SKM-1 treated with dmso at 0.1 percent for 144 hours (cell line): ENCODE results near the gene MAPK11.

Source experiments
- DNase-seq: peaks from one replicate; lab custom pipeline; 2025; ENCODE audit not compliant: unreplicated experiment; lab: John Stamatoyannopoulos, UW

Gene MAPK11

DNA sequence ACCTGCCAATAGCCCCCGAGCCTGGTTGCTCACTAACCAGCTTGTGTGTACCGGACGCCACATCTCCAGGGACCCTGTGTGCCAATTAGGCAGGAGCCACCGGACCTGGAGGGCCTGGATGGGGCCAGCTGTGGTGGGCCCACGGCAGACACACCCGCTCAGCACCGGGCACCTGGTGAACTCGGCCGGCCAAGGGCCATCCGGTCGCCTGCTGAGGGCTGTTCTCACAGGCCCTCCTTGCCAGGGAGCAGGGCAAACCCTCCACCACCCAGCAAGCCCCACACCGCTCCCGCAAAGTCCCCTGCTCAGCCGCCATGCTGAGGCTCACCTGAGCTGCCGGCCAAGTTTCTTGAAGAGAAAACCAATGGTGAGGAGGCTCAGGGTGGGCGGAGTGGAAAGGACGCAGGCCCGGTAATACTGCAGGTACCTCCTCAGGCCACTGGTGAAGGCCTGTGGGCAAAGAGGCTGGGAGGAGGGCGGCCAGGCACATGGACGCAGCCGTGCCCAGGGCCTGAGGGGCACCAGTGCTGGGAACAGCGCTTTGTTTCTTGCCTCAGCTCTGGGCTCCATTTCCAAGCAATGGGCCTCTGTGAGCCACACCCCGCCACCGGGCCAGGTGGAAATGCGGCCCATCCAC lies 42.5 kb downstream of the MAPK11 start:
- DNase-seq = no peak

DNA sequence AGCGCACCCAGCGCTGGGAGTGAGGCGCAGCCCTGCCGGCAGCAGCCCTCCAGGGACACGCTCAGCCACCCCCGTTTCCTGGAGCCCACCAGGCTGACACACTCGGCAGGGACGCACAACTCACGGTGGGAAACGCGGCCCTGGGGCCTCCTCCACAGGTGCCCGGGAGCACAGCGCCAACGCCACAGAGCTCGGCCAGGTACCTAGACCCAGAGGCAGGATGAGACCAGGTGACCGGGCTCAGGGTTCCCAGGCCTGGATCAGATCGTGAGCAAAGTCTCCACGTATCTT lies 43.4 kb downstream of the MAPK11 start:
- DNase-seq = no peak

DNA sequence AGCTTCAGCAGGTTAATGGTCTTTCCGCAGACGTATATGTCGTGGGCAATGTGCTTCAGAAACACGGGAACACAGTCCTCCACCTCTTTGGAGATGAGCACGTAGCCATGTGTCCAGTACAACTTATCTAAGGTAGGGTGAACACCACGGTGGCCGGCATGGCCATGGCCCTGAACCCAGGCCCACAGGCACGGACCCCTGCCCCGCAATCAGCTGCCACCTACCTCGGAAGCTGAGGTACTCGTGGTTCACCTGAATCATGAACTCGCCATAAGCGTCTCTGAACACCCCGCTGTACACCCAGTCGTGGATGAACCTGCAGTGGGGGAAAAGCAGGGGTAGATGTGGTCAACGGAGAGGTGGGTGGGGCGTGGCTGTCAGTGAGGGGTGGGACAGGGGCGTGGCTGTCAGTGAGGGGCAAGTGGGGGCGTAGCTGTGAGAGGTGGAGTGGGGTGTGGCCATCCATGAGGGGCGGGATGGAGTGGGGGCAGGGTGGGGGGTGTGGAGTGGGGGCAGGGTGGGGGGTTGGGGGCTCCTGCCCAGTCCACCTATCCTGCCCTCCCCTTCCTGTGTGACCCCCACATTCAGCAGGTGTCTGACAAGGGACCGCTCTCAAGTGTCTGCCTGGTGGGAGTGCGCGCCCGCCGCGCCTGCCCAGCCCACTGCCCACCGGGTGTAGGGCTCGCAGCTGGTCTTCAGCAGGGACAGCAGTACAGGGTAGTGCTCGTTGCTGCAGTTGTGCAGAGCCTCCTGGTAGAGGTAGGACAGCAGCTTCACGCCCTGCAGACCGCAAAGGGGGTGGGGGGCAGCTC lies 43.9 kb downstream of the MAPK11 start:
- DNase-seq = no peak

DNA sequence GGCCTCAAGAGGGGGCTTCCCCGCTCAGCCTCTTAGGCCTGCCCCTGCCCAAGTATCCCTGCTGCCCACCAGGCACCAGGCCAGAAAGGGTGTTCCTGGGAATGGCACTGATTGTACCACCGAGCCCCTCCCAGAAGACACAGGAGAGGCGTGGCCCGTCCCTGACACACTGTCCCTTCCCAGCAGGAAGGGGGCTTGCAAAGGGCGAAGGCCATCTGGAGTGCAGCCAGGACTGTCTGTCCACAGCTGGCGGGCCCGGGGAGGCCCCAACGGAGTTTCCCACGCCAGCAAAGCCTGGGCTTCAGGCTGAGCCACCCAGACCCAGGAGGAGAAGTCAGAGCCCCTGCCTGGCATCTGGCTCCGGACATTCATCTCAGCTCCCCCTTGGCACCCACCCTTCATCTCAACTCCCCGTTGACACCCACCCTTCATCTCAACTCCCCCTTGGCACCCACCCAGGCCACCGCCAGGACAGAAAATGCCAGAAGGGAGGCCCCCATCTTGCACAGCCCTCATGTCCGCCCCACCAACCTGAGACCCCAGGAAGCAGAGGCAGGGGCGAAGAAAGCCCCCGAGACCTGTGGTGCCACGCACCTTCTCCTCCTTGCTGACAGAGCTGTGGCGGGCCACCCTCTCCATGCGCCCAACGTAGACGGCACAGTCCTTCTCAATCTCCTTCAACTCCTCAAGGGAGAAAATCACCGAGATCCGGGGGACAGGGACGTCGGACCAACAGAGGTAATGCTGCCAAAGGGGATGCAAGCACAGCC lies 44.8 kb downstream of the MAPK11 start:
- DNase-seq = no peak

DNA sequence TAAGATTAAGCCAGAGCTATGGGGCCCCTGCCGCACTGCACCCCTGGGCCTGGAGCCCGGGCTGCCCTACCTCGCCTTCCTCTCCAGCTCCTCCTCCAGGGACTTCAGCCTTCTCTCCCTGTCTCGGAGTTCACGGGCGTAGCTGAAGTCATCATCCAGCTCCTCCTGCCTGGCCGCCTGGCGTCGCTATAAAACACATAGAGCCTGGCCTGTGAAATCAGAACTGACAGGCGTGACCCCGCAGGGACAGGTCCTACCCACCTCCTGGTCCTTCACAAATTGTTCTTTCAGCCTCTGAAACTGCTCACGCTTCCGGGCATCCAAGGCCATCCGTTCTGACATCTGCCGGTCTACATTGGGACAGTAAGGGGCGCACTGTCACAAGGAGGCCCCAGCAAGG lies 46.1 kb downstream of the MAPK11 start:
- no peak for DNase-seq

DNA sequence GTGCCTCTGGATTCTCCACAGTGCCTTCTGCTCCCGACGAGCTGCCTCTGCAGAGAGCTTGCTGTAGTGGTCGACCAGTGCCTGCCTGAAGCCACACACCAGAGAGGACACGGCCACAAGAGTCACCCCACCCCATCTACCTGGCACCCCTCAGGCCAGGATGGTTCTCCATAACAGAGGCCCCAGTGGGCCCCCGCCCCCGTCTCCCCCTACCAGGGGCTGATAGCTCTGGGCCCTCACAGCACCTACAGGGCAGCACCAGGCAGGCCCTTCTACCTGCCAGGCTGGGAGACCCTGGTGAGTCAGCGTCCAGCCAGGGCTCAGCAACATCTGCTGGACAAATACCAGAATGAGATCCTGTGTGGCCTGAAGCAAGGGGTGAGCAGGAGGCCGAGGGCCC lies 47.7 kb downstream of the MAPK11 start:
- DNase-seq = no peak

DNA sequence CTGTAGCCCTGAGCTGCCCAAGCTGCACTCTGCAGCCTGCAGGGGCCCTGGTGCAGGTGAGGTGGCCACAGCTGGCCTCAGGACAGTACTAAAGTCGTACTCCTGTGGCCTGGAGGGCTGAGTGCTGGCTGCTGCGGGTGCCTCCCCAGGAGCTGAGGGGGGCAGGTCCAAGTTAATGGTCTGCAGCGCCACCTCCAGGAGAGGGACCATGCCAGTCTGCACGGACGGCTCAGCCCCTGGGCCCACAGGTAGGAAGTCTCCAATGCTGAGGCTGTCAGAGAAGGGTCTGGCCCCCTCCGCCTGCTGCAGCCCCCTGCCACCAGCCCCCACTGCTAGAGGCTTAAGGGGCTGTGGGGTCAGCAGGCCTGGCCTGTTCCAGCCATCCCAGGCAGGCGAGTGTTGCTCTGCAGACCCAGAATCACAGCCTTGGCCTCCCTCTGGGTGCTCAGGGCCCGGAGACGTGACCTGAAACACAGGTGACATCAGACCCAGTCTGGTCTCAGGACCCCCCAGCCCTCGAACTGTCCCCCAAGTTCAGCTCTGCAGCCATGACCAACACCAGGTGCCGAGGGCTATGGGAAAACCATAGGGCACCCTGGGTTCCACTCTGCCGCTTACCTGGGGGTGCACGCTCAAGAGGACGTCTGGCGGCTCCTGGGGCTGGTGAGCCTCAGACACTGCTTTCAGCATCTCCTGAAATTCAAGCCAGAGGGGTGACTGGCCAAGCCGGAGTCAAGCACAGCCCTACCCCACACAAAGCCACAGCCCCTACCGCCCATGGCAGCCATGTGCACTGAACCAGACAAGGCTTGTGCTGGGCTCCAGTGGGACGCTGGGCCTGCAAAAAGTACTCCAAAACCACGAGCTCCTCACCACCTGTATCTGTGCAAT lies 48.5 kb downstream of the MAPK11 start:
- no peak for DNase-seq

DNA sequence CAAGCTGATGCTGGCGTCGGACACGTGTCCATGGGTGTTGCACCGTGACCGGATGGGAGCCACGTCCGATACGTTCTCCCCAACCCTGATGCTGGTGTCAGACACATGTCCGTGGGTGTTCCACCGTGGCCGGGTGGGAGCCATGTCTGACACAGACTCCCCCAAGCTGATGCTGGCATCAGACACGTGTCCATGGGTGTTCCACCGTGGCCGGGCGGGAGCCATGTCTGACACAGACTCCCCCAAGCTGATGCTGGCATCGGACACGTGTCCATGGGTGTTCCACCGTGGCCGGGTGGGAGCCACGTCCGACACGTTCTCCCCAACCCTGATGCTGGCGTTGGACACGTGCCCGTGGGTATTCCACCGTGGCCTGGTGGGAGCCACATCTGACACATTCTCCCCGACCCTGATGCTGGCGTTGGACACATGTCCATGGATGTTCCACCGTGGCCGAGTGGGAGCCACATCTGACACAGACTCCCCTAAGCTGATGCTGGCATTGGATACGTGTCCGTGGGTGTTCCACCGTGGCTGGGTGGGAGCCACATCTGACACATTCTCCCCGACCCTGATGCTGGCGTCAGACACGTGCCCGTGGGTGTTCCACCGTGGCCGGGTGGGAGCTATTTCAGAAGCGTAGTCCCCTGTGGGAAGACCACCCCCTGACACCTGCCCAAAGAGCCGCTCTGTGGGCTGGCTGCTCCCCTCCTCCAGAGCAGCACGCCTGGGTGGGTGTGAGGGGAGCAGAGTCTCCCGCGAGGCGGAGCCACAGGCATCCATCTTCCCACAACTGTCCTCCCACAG lies 49.4 kb downstream of the MAPK11 start:
- no peak for DNase-seq

DNA sequence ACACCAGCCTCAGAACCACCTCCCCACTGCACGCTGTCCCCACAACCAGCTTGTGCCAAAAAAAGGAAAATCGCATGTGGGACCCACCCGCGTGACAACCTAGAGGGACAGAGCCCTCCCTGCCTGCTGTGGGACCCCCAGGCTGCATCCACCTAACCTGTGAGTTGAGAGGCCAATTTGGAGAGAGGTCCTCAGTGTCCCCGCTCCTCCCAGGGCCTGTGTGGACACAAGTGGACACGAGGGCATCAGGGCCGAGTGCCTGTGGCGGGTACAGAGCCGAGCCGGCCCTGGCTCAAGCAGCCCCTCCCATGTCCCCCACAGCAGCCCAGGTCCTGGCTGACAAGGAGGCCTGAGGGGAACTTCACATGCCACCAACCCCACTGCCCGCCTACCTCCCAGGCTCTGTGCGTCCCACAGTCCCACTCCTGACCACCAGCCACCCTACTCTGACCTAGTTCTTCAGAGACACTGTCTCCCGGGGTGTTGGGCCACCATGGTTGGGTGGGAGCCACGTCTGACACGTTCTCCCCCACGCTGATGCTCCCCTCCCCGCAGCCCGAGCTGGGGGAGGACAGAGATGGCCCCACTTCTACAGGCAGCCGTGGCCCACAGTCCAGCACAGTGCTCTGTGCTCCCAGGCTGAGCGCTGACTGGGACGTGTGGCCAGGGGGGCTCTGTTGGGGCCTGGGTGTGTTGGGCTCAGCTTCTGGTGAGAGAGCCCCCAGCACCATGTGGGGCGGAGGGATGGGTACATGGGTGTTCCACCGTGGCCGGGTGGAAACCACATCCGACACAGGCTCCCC lies 50.2 kb downstream of the MAPK11 start:
- no peak for DNase-seq

DNA sequence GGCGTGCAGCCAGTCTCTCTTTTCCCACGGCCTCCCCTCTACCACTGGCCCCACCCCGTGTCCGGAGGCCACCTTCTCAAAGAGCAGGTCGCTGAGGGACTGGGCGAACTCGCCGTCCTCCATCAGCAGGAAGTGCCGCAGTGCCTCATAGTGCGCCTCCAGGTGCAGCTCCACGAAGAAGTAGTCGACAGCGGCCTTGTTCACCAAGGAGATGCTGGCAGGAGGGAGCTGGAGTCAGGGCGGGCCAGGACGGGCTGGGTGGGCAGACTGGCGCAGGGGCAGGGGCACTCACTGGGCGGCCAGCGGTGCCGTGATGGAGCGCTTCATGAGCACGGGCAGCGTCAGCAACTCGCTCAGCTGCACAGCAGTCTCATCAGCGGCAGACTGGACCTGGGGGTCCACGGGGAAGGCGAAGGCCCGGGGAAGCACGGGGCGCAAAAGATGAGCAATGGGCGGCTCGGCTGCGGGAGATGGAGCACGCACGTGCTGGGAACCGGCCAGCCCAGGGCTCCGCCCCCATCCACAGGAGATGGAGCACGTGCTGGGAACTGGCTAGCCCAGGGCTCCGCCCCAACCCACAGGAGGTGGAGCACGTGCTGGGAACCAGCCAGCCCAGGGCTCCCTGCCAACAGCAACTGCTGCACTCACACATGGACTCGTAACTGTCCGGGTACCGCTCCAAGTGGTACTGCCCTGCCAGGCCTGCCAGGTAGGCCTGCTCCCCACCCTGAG lies 51.0 kb downstream of the MAPK11 start:
- DNase-seq = no peak

DNA sequence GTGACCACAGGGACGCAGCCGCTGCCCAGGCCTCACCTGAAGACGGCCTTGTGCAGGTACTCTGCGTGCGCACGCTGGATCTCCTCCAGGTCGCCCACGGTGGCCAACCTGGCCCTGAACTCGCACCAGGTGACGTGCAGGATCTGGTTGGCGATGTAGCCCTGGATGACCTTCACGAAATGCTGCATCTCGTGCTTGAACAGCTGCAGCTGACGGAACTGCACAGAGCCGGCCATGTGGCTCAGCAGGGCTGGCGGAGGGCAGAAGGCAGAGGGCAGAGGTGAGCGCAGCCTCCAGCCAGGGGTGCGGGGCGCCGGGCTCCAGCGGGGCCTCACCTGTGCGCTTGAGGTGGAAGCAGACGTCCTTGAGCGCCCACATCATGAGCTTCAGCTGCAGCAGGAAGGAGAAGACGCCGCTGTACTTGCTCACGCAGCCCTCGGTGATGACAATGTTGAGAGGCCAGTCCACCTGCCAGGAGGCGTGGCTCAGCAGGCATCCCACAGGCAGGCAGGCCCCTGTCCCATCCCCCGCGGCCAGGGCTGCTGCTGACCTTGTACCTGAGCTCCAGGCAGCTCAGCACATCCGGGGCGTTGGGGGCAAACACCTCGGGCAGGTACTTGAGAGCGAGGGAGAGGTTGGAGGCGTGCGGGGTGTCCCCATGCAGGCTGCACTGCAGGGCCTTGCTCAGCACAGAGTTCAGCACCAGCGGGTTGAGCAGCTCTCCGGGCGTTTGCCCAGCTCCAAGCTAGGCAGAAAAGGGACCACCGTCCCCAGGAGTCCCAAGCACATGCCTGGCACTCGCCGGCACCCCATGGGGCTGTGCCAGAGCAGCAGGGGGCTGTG lies 51.8 kb downstream of the MAPK11 start:
- no peak for DNase-seq

DNA sequence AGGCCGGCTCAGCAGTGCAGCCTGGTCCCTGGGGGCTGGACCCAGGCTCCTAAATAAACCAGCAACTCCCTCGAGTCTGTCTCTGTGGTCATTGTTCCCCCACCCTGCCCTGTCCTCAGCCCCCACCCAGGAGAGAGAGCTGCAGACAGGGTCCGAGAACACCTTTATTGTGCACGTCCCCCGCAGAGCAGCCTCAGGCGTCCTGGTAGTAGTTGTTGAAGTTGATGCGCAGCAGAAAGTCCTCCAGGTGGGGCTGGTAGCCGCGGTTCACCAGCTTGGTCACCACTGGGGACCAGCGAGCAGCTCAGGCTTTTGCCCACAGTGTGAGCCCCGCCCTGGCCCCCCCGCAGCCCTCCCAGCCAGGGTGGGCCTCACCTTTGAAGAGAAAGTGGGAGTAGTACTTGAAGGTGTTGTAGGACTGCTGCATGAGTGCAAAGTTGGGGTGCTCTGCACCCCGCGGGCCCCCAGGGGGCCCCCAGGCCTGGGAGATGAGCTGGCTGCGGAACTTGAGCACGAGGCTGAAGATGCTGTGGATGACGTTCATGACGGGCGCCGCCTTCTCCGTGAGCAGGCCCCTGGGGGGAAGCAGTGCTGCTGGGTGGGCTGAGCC lies 52.5 kb downstream of the MAPK11 start:
- DNase-seq = no peak

DNA sequence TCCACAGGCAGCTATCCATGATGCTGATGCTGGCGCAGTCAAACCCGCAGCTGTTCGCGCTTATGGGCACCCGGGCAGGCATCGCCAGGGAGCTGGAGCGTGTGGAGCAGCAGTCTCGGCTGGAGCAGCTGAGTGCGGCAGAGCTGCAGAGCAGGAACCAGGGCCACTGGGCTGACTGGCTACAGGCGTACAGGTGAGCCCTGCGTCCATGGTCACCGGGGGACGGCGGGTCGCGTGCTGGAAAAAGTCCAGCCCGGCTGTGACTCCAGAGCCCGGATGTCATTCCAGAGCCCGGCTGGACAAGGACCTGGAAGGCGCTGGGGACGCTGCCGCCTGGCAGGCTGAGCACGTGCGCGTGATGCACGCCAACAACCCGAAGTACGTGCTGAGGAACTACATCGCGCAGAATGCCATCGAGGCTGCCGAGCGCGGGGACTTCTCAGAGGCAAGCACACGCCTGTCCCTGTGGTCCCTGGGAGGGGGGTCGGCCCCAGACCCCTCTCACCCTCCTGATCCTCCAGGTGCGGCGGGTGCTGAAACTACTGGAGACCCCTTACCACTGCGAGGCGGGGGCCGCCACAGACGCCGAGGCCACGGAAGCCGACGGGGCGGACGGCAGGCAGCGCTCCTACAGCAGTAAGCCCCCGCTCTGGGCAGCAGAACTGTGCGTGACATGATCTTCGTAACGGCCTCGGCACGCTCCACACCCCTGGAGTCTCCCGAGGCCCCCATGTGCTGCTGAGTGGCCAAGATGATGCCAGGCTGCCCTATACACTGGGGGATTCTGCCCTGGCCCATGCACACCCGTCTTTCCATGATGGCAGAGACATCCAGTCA lies 53.3 kb downstream of the MAPK11 start:
- DNase-seq = no peak

DNA sequence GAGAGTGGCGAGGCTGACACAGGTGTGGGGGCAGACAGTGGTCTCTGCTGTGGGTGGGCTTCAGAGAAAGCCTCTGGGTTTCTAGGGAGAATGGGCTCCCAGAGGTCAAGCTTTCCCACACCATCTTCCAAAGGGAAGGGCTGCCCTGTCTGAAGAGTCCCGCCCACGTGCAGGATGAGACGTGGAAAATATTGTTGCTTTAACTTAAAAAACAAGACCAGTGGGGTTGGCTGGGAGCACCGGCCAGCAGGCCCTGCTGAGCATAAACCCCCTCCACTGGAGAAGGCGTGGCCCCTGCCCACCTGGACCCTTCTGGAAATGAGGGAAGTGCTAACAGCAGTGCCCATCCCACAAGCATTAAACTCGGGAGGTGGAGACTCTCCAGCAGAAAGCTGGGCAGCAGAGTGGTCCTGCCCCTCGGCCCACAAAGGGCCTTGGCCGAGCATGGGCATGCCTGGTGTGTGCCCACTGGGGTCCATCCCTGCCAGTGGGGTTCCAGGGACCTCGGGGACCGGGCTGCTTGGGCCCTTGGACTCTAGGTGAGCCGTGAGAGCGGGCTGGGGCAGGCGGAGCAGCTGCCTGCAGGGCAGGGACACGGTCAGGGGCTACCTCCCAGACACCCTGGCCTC lies 54.0 kb downstream of the MAPK11 start:
- DNase-seq = no peak

DNA sequence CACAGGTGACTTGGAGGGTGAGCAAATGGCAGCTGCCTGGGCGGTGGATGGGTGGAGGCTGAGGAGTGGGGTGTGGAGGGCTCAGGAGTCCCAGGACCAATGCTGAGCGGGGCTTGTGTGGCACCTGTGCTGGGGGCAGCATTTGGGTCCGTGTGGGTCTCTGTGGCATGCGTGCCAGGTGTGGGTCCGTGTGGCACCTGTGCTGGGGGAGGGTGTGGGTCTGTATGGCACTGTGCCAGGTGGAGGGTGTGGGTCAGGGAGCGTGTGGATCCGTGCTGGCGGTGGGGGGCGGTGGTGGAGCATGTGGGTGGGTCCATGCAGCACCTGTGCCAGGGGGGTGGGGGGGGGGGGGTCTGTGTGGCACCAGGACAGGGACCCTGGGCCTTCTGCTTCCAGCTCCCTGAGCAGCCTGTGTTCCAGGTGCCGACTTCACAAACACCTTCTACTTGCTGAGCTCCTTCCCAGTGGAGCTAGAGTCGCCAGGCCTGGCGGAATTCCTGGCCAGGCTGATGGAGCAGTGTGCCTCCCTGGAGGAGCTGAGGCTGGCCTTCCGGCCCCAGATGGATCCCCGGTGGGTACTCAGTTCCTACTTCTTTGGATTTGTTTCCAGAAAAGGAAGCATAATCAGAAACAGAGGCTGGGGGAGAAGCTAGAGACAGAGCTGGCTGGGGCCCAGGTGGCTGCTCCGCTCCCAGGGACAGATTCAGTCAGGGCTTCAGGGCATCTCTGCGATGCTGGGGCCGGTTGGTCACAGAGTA lies 54.7 kb downstream of the MAPK11 start:
- DNase-seq = no peak
